KMS-11 (cell line): Measurements from ENCODE around the gene LARGE1.

ENCODE experiments used
- H2AFZ ChIP-seq: fragments of 200-600 bp; sonication (generic); 2 replicates; pipeline ENCODE4 v1.6.1; 2016; ENCODE audit warnings: antibody characterized with exemption, mixed run types, low read depth
- H3K27ac ChIP-seq: fragments of 200-600 bp; sonication (generic); 2 replicates; pipeline ENCODE4 v1.6.1; 2016; ENCODE audit warnings: mild to moderate bottlenecking, mixed run types
- H3K27me3 ChIP-seq: fragments of 200-600 bp; sonication (generic); 2 replicates; pipeline ENCODE4 v1.6.1; 2017; ENCODE audit warnings: mild to moderate bottlenecking, low read depth, mixed run types, moderate library complexity; ENCODE audit not compliant: insufficient read depth
- H3K36me3 ChIP-seq: fragments of 200-600 bp; sonication (generic); 2 replicates; pipeline ENCODE4 v1.6.1; 2017; ENCODE audit warnings: mild to moderate bottlenecking, mixed run types; ENCODE audit not compliant: insufficient read depth
- H3K4me1 ChIP-seq: fragments of 200-600 bp; sonication (generic); 2 replicates; pipeline ENCODE4 v1.6.1; 2016; ENCODE audit warnings: mild to moderate bottlenecking, low read depth, mixed run types; ENCODE audit not compliant: poor library complexity, severe bottlenecking
- H3K4me2 ChIP-seq: fragments of 200-600 bp; sonication (generic); 2 replicates; pipeline ENCODE4 v1.7.0; 2016; ENCODE audit warnings: mild to moderate bottlenecking, mixed run types
- H3K4me3 ChIP-seq: fragments of 200-600 bp; sonication (generic); IDR thresholded peaks from 2 replicates; pipeline ENCODE4 v1.6.1; 2017; ENCODE audit warnings: low read depth, low read length, mixed read lengths; ENCODE audit not compliant: insufficient read depth
- H3K79me2 ChIP-seq: fragments of 200-600 bp; sonication (generic); 2 replicates; pipeline ENCODE4 v1.6.1; 2016; ENCODE audit warnings: low read depth, mixed run types; ENCODE audit not compliant: insufficient read depth
- H3K9ac ChIP-seq: fragments of 200-600 bp; sonication (generic); 2 replicates; pipeline ENCODE4 v1.6.1; 2016; ENCODE audit warnings: mild to moderate bottlenecking, mixed run types
- H4K20me1 ChIP-seq: fragments of 200-600 bp; sonication (generic); 2 replicates; pipeline ENCODE4 v1.6.1; 2016; ENCODE audit warnings: mild to moderate bottlenecking, mixed run types; ENCODE audit not compliant: insufficient read depth
- CTCF ChIP-seq: fragments of 200-600 bp; sonication (generic); conservative IDR thresholded peaks from 2 replicates; pipeline ENCODE4 v1.6.1; 2017; ENCODE audit warnings: low read depth, mild to moderate bottlenecking, antibody characterized with exemption, low read length, moderate library complexity, mixed read lengths

Gene LARGE1

GRCh38 chr22:33382436-33382835 lies 537.8 kb downstream of the LARGE1 start:
- Histone ChIP-seq H3K79me2 (no peaks in the 10 kb centered on the region), H2AFZ (no peak overlapping the region), H3K9ac (no peak overlapping the region), H3K27ac (no peak overlapping the region), H3K4me2 (no peak overlapping the region), H4K20me1 (no peaks in the 10 kb centered on the region), H3K4me1 (no peaks in the 10 kb centered on the region), H3K36me3 (no peaks in the 10 kb centered on the region), H3K27me3 (no peaks in the 10 kb centered on the region), H3K4me3 (no peak overlapping the region)
- TF ChIP-seq CTCF, result no peak

- Histone ChIP-seq H3K79me2 (no peaks in the 10 kb centered on the region), H4K20me1 (no peaks in the 10 kb centered on the region), H3K27me3 (no peaks in the 10 kb centered on the region), H3K4me1 (no peaks in the 10 kb centered on the region), H2AFZ (no peak overlapping the region), H3K4me3 (no peak overlapping the region), H3K27ac (no peak overlapping the region), H3K4me2 (no peak overlapping the region), H3K9ac (no peak overlapping the region), H3K36me3 (no peaks in the 10 kb centered on the region)
- TF ChIP-seq CTCF, result no peak
Observed at GRCh38 chr22:33381531-33382406, 538.5 kb downstream of the LARGE1 start.

- Histone ChIP-seq H3K79me2 (no peaks in the 10 kb centered on the region), H3K36me3 (no peaks in the 10 kb centered on the region), H3K4me2 (no peak overlapping the region), H3K9ac (no peak overlapping the region), H3K4me3 (no peak overlapping the region), H3K27ac (no peak overlapping the region), H3K4me1 (no peaks in the 10 kb centered on the region), H3K27me3 (no peaks in the 10 kb centered on the region), H4K20me1 (no peaks in the 10 kb centered on the region), H2AFZ (no peak overlapping the region)
- no peak for TF ChIP-seq CTCF
Observed at GRCh38 chr22:33380789-33381530, 539.3 kb downstream of the LARGE1 start.

- no peaks in the 10 kb centered on the region for H3K79me2 ChIP-seq
- H3K9ac ChIP-seq, result no peak overlapping the region
- H3K27me3 ChIP-seq, result no peaks in the 10 kb centered on the region
- H3K4me3 ChIP-seq, result no peak overlapping the region
- H3K4me2 ChIP-seq, result no peak overlapping the region
- H3K27ac ChIP-seq, result no peak overlapping the region
- no peak for TF ChIP-seq CTCF
- no peaks in the 10 kb centered on the region for H3K36me3 ChIP-seq
- H4K20me1 ChIP-seq, result no peaks in the 10 kb centered on the region
- H3K4me1 ChIP-seq, result no peaks in the 10 kb centered on the region
- H2AFZ ChIP-seq, result no peak overlapping the region
Observed at GRCh38 chr22:33379836-33380235, 540.4 kb downstream of the LARGE1 start.
